K562 (cell line): ENCODE results near the gene HNRNPA2B1. TPM values are rescaled to one million over a fixed set of nuclear protein-coding genes. Genes with fewer than 3 reads are reported as not detected.

Experiments used
- ARID1B ChIP-seq: fragments of 450-650 bp; IDR thresholded peaks from 2 replicates; pipeline ENCODE4 v1.6.1; 2016; ENCODE audit warnings: antibody characterized with exemption, mild to moderate bottlenecking, inconsistent platforms
- CREM ChIP-seq: IDR thresholded peaks from 2 replicates; pipeline ENCODE4 v1.6.1; 2014; ENCODE audit warnings: antibody characterized with exemption, low read depth
- EGR1 ChIP-seq: fragments of 450-650 bp; conservative IDR thresholded peaks from 2 replicates; pipeline ENCODE4 v1.6.1; 2017; ENCODE audit warnings: mild to moderate bottlenecking
- ELF4 ChIP-seq: fragments of 450-650 bp; formaldehyde crosslinking; IDR thresholded peaks from 2 replicates; pipeline ENCODE4 v1.4.0; 2022; ENCODE audit warnings: missing genetic modification characterization
- HES1 ChIP-seq: fragments of 450-650 bp; IDR thresholded peaks from 2 replicates; pipeline ENCODE4 v1.6.1; 2016; ENCODE audit warnings: low read depth, mild to moderate bottlenecking, moderate library complexity
- MTA2 ChIP-seq: fragments of 450-650 bp; IDR thresholded peaks from 2 replicates; pipeline ENCODE4 v1.6.1; 2016; ENCODE audit warnings: low read depth
- NUFIP1 ChIP-seq: fragments of 450-650 bp; IDR thresholded peaks from 2 replicates; pipeline ENCODE4 v1.6.1; 2018; ENCODE audit not compliant: partially characterized antibody
- POLR2AphosphoS5 ChIP-seq: IDR thresholded peaks from 2 replicates; pipeline ENCODE4 v1.6.1; 2011; ENCODE audit warnings: mild to moderate bottlenecking, low read depth, low read length, moderate library complexity; ENCODE audit not compliant: control insufficient read depth, insufficient read depth
- POLR2H ChIP-seq: IDR thresholded peaks from 2 replicates; pipeline ENCODE4 v1.6.1; 2016; ENCODE audit warnings: missing genetic modification characterization, low read depth, mild to moderate bottlenecking, control low read depth, missing compliant biosample characterization, moderate library complexity
- SRF ChIP-seq, 2 experiments: fragments of 250-450, 450-650 bp in 1 of 2; sonication (Bioruptor Pico) in 1 of 2; sonication (generic) in 1 of 2; formaldehyde crosslinking; IDR thresholded peaks; 2 replicates each; pipeline versions ENCODE4 v1.5.0 to v1.5.1; 2020 to 2022; ENCODE audit warnings: mild to moderate bottlenecking in 1 of 2, missing genetic modification reagents in 1 of 2
- TARDBP ChIP-seq: fragments of 450-650 bp; IDR thresholded peaks from 2 replicates; pipeline ENCODE4 v1.6.1; 2016
- TGIF2 ChIP-seq: sonication (generic); formaldehyde crosslinking; IDR thresholded peaks from 2 replicates; pipeline ENCODE4 v1.8.1; 2022; ENCODE audit warnings: mild to moderate bottlenecking, missing genetic modification reagents, moderate library complexity
- ZBTB26 ChIP-seq: fragments of 450-650 bp; formaldehyde crosslinking; IDR thresholded peaks from 2 replicates; pipeline ENCODE4 v1.4.0; 2022; ENCODE audit warnings: missing genetic modification characterization
- polyA plus RNA-seq, 8 experiments: library from polyadenylated mRNA; depleted of rRNA in 4 of 8; stranded (reverse) in 5 of 8; unstranded in 3 of 8; fragments of >200 nt; fragmentation: Nextera tagmentation in 2 of 8; fragmentation: Illumina TruSeq in 1 of 8; extraction: Ambion mirVana in 2 of 8; extraction: Trizol in 1 of 8; gene quantifications; 2 replicates each; pipeline versions ENCODE4 v1.2.1 to v1.2.3, GENCODE V29; 2011 to 2014; ENCODE audit warnings: inconsistent platforms in 1 of 8, missing spikeins in 1 of 8
- total RNA-seq, 7 experiments: library from RNA; depleted of rRNA in 6 of 7; stranded (reverse); fragments of >200 nt in 6 of 7; fragmentation: Illumina TruSeq in 2 of 7; extraction: Trizol in 2 of 7; gene quantifications; 2 replicates each; pipeline versions ENCODE4 v1.2.1 to v1.2.3, GENCODE V29; 2011 to 2021; ENCODE audit warnings: low replicate concordance in 1 of 7
- TF ChIP-seq, protein P1 (sequence below): fragments of 250-450 bp; sonication (Bioruptor Pico); IDR thresholded peaks from 2 replicates; pipeline ENCODE4 v1.9.0; 2021; ENCODE audit warnings: mild to moderate bottlenecking, inconsistent platforms
- TF ChIP-seq, protein P2 (sequence below): fragments of 450-650 bp; formaldehyde crosslinking; IDR thresholded peaks from 2 replicates; pipeline ENCODE4 v1.4.0; 2022; ENCODE audit warnings: missing genetic modification characterization
- TF ChIP-seq, protein P3 (sequence below), 2 experiments: fragments of 450-650 bp in 1 of 2; IDR thresholded peaks; 2 replicates each; pipeline ENCODE4 v1.6.1; 2011 to 2017; ENCODE audit warnings: low read depth in 2 of 2, antibody characterized with exemption in 1 of 2, borderline replicate concordance in 1 of 2, low read length in 1 of 2, mild to moderate bottlenecking in 1 of 2, mixed read lengths in 1 of 2; ENCODE audit not compliant: control insufficient read depth in 1 of 2

Gene HNRNPA2B1
- total and polyA plus RNA-seq, 9 of the 15 experiments (the other 6 are each of a cell fraction or from before 2014, with no cell fraction given) = 630 to 1,989 (median 865) TPM

DNA sequence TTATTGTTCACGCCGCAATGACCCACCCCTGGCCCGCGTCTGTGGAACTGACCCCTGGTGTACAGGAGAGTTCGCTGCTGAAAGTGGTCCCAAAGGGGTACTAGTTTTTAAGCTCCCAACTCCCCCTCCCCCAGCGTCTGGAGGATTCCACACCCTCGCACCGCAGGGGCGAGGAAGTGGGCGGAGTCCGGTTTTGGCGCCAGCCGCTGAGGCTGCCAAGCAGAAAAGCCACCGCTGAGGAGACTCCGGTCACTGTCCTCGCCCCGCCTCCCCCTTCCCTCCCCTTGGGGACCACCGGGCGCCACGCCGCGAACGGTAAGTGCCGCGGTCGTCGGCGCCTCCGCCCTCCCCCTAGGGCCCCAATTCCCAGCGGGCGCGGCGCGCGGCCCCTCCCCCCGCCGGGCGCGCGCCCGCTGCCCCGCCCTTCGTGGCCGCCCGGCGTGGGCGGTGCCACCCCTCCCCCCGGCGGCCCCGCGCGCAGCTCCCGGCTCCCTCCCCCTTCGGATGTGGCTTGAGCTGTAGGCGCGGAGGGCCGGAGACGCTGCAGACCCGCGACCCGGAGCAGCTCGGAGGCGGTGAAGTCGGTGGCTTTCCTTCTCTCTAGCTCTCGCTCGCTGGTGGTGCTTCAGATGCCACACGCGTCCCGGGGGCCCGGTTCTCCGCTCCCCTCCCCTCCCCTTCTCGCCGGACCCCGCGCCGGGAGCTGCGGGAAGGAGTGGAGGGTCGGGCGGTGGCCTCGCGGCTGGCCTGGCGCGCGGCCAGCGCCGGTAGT is 887 bp upstream of the HNRNPA2B1 start, which contains the start of gene CBX3 (continued):
- TF ChIP-seq ELF4 (CRISPR knock-in tag) (0 out of 2 replicates have a peak, but pooled peaks have one; percentile 17), SRF (CRISPR knock-in tag; IDR thresholded peaks at IDR 0.05) (0 out of 4 replicates have a peak, but pooled peaks of 1 of the 2 experiments have one; percentile 12), ARID1B (no peak; the same call in 1 of the 2 replicates), CREM (peak; percentile 52; the same call in 1 of the 2 replicates), POLR2AphosphoS5 (peak; percentile 88), MTA2 (no peak), HES1 (no peak; the same call in 1 of the 2 replicates), POLR2H (tag) (peak; percentile 61), TARDBP (no peak), ZBTB26 (CRISPR knock-in tag) (0 out of 2 replicates have a peak, but pooled peaks have one; percentile 62), TGIF2 (0 out of 2 replicates have a peak, but pooled peaks have one; percentile 16), EGR1 (peak; percentile 81), NUFIP1 (no peak)
- TF ChIP-seq, protein P1, sequence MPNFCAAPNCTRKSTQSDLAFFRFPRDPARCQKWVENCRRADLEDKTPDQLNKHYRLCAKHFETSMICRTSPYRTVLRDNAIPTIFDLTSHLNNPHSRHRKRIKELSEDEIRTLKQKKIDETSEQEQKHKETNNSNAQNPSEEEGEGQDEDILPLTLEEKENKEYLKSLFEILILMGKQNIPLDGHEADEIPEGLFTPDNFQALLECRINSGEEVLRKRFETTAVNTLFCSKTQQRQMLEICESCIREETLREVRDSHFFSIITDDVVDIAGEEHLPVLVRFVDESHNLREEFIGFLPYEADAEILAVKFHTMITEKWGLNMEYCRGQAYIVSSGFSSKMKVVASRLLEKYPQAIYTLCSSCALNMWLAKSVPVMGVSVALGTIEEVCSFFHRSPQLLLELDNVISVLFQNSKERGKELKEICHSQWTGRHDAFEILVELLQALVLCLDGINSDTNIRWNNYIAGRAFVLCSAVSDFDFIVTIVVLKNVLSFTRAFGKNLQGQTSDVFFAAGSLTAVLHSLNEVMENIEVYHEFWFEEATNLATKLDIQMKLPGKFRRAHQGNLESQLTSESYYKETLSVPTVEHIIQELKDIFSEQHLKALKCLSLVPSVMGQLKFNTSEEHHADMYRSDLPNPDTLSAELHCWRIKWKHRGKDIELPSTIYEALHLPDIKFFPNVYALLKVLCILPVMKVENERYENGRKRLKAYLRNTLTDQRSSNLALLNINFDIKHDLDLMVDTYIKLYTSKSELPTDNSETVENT (CRISPR knock-in tag) = peak; percentile 84
- TF ChIP-seq, protein P2, sequence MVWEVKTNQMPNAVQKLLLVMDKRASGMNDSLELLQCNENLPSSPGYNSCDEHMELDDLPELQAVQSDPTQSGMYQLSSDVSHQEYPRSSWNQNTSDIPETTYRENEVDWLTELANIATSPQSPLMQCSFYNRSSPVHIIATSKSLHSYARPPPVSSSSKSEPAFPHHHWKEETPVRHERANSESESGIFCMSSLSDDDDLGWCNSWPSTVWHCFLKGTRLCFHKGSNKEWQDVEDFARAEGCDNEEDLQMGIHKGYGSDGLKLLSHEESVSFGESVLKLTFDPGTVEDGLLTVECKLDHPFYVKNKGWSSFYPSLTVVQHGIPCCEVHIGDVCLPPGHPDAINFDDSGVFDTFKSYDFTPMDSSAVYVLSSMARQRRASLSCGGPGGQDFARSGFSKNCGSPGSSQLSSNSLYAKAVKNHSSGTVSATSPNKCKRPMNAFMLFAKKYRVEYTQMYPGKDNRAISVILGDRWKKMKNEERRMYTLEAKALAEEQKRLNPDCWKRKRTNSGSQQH (CRISPR knock-in tag) = peak; percentile 79; the same call in 1 of the 2 replicates
- TF ChIP-seq, protein P3, sequence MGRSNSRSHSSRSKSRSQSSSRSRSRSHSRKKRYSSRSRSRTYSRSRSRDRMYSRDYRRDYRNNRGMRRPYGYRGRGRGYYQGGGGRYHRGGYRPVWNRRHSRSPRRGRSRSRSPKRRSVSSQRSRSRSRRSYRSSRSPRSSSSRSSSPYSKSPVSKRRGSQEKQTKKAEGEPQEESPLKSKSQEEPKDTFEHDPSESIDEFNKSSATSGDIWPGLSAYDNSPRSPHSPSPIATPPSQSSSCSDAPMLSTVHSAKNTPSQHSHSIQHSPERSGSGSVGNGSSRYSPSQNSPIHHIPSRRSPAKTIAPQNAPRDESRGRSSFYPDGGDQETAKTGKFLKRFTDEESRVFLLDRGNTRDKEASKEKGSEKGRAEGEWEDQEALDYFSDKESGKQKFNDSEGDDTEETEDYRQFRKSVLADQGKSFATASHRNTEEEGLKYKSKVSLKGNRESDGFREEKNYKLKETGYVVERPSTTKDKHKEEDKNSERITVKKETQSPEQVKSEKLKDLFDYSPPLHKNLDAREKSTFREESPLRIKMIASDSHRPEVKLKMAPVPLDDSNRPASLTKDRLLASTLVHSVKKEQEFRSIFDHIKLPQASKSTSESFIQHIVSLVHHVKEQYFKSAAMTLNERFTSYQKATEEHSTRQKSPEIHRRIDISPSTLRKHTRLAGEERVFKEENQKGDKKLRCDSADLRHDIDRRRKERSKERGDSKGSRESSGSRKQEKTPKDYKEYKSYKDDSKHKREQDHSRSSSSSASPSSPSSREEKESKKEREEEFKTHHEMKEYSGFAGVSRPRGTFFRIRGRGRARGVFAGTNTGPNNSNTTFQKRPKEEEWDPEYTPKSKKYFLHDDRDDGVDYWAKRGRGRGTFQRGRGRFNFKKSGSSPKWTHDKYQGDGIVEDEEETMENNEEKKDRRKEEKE (IDR thresholded peaks at IDR 0.05; ENCODE audit: borderline replicate concordance in 1 of 2, control insufficient read depth in 1 of 2, low read depth in 2 of 2, low read length in 1 of 2) = no peak
